PC-3 (cell line): ENCODE data around the gene GZMB. TPM values are rescaled to one million over a fixed set of nuclear protein-coding genes. Genes with fewer than 3 reads are reported as not detected.
"Not testable (repeated sequence)": the region's sequence is repeated elsewhere in the genome, so short reads cannot be mapped to it uniquely, and the experiment has no call there.

Experiments
- ATAC-seq: fragments of 200-7000 bp; cut with Tn5 transposase; 2 replicates; pipeline ENCODE4 v1.9.1; 2020; ENCODE audit warnings: mild to moderate bottlenecking, moderate library complexity
- BruUV-seq: library from RNA; stranded (reverse); fragments of 400-500 nt; replicated peaks from 2 replicates; lab custom pipeline; 2021; lab: Mats Ljungman, UMichigan
- CTCF ChIA-PET: fragments of 300-600 bp; sonication (Branson Sonifier 250); formaldehyde crosslinking; loops from one replicate; lab custom pipeline; 2022; ENCODE audit warnings: antibody characterized with exemption; lab: Charles Lee
- POLR2A ChIA-PET: fragments of 300-600 bp; sonication (Branson Sonifier 250); formaldehyde crosslinking; loops from one replicate; lab custom pipeline; 2022; ENCODE audit warnings: antibody characterized with exemption; ENCODE audit not compliant: unreplicated experiment; lab: Charles Lee
- DNase-seq: peaks from one replicate; pipeline ENCODE4 v3.0.0-alpha.2; 2015
- H2AFZ ChIP-seq: fragments of 300-600 bp; sonication (generic); 2 replicates; pipeline ENCODE4 v1.6.0; 2016; ENCODE audit warnings: antibody characterized with exemption, low read length
- H3F3A ChIP-seq: fragments of 300-600 bp; sonication (generic); one replicate; pipeline ENCODE4 v1.6.0; 2017; ENCODE audit warnings: antibody characterized with exemption, low read length, control low read depth, mild to moderate bottlenecking; ENCODE audit not compliant: unreplicated experiment
- H3K27ac ChIP-seq: fragments of 300-600 bp; sonication (generic); 2 replicates; pipeline ENCODE4 v1.5.1; 2016; ENCODE audit warnings: mild to moderate bottlenecking, low read length
- H3K27me3 ChIP-seq: fragments of 300-600 bp; sonication (generic); 2 replicates; pipeline ENCODE4 v1.6.1; 2016; ENCODE audit warnings: low read length, mixed read lengths
- H3K36me3 ChIP-seq: fragments of 300-600 bp; sonication (generic); 2 replicates; pipeline ENCODE4 v1.6.1; 2016; ENCODE audit warnings: low read depth, mixed run types, low read length, mixed read lengths
- H3K4me1 ChIP-seq: fragments of 300-600 bp; sonication (generic); 2 replicates; pipeline ENCODE4 v1.5.1; 2016; ENCODE audit warnings: low read length; ENCODE audit not compliant: insufficient read depth
- H3K4me2 ChIP-seq: fragments of 300-600 bp; sonication (generic); 2 replicates; pipeline ENCODE4 v1.6.0; 2016; ENCODE audit warnings: low read length
- H3K4me3 ChIP-seq: fragments of 300-600 bp; sonication (generic); 2 replicates; pipeline ENCODE4 v1.5.1; 2016; ENCODE audit warnings: mild to moderate bottlenecking, low read length, mixed read lengths
- H3K79me2 ChIP-seq: fragments of 300-600 bp; sonication (generic); 2 replicates; pipeline ENCODE4 v1.6.1; 2017; ENCODE audit warnings: low read length, mixed read lengths
- H3K9ac ChIP-seq: fragments of 300-600 bp; sonication (generic); 2 replicates; pipeline ENCODE4 v1.6.0; 2016; ENCODE audit warnings: mild to moderate bottlenecking, low read length
- H3K9me2 ChIP-seq: fragments of 300-600 bp; sonication (generic); replicated peaks from 2 replicates; pipeline ENCODE4 v1.6.1; 2016; ENCODE audit warnings: mixed run types, low read length, mixed read lengths
- H3K9me3 ChIP-seq: fragments of 300-600 bp; sonication (generic); 2 replicates; pipeline ENCODE4 v1.6.1; 2016; ENCODE audit warnings: low read length, mixed read lengths
- H4K20me1 ChIP-seq: fragments of 300-600 bp; sonication (generic); 2 replicates; pipeline ENCODE4 v1.6.1; 2016; ENCODE audit warnings: low read length, mixed read lengths
- CTCF ChIP-seq: fragments of 300-600 bp; sonication (generic); conservative IDR thresholded peaks from 2 replicates; pipeline ENCODE4 v1.5.1; 2017; ENCODE audit warnings: antibody characterized with exemption, low read depth, mild to moderate bottlenecking, low read length
- EZH2 ChIP-seq: fragments of 300-600 bp; sonication (generic); IDR thresholded peaks from one replicate; pipeline ENCODE4 v1.6.1; 2017; ENCODE audit warnings: antibody characterized with exemption, mild to moderate bottlenecking, low read length; ENCODE audit not compliant: unreplicated experiment
- EZH2phosphoT487 ChIP-seq: fragments of 300-600 bp; sonication (generic); IDR thresholded peaks from 2 replicates; pipeline ENCODE4 v1.6.1; 2018; ENCODE audit warnings: mild to moderate bottlenecking, antibody characterized with exemption, low read length, borderline replicate concordance
- intact Hi-C: fragments of 100-400 bp; cut with micrococcal nuclease; formaldehyde crosslinking; loops from 2 replicates; pipeline ENCODE4 v1.9.0; 2023
- total RNA-seq: library from RNA; depleted of rRNA; stranded (reverse); fragments of >200 nt; gene quantifications from 2 replicates; pipeline ENCODE4 v1.2.3, GENCODE V29; 2014

The GZMB gene
- total RNA-seq, 1 experiment from 2014 or later = not detected

DNA sequence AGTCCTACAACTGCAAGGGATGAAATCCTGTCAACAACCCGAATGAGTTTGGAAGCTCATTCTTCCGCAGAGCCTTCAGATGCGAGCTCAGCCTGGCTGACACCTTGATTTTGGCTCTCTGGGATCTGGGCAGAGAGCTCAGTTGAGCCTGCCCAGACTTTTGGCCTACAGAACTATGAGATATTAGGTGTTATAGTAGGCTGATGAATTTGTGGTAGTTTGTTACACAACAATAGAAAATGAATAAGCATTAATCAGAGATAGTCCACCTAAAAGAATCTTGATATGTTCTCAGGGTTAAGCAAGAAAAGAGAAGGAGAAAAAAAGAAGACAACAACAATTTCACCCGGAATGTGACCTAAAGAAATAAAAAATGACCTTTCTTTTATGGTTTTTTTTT is 30.4 kb upstream of the GZMB start:
- no peak for ATAC-seq
- intact Hi-C loops = no loop called here
- no peaks in the 10 kb centered on the region for H3K9me2 ChIP-seq
- no peaks in the 10 kb centered on the region for H3K4me1 ChIP-seq
- no TSS peak for BruUV-seq
- no peak overlapping the region for H3K4me3 ChIP-seq
- H3K9me3 ChIP-seq = no peaks in the 10 kb centered on the region
- H3K79me2 ChIP-seq = no peaks in the 10 kb centered on the region
- H3K27ac ChIP-seq = no peak overlapping the region
- no peak for TF ChIP-seq EZH2phosphoT487
- TF ChIP-seq EZH2 = no peak
- no peak for TF ChIP-seq CTCF
- no peaks in the 10 kb centered on the region for H3F3A ChIP-seq
- no peak overlapping the region for H2AFZ ChIP-seq
- POLR2A ChIA-PET = no interaction called here
- no peak for DNase-seq
- no peak overlapping the region for H3K4me2 ChIP-seq
- H4K20me1 ChIP-seq = no peaks in the 10 kb centered on the region
- H3K27me3 ChIP-seq = no peaks in the 10 kb centered on the region
- no peak overlapping the region for H3K9ac ChIP-seq
- no peaks in the 10 kb centered on the region for H3K36me3 ChIP-seq
- CTCF ChIA-PET = no interaction called here

DNA sequence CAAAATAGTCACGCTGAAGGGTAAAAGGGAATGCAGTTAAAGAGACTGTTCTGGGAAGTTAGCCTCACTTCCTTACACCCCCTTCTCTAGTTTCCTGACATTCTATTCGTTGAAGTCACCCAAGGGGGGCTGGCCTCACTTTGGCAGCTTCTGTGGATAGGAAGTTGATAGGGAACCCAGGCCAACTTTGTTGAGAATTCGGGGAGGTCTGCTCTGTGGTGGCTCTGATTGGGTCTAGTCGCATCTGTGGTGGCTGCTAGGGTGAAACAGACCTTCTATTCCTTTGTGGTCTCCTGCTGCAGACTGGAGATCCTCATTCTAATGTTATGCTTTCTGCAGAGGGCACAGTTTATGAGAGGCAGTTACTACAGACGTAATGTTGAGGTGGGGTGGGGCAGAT is 28.8 kb upstream of the GZMB start:
- TF ChIP-seq CTCF (no peak), EZH2phosphoT487 (no peak), EZH2 (no peak)
- Histone ChIP-seq H3F3A (no peaks in the 10 kb centered on the region), H2AFZ (no peak overlapping the region), H3K4me2 (no peak overlapping the region), H3K79me2 (no peaks in the 10 kb centered on the region), H3K36me3 (no peaks in the 10 kb centered on the region), H3K9me3 (no peaks in the 10 kb centered on the region), H3K9me2 (no peaks in the 10 kb centered on the region), H3K4me3 (no peak overlapping the region), H3K4me1 (no peaks in the 10 kb centered on the region), H4K20me1 (no peaks in the 10 kb centered on the region), H3K9ac (no peak overlapping the region), H3K27ac (no peak overlapping the region), H3K27me3 (peaks cover 11% of the 10 kb centered on the region)
- DNase-seq (no peak), ATAC-seq (no peak)
- CTCF ChIA-PET = no interaction called here
- POLR2A ChIA-PET = no interaction called here
- no TSS peak for BruUV-seq
- intact Hi-C loops = no loop called here

GRCh38 chr14:24659916-24660570 is 26.1 kb upstream of the GZMB start:
- no peaks in the 10 kb centered on the region for H3K36me3 ChIP-seq
- H4K20me1 ChIP-seq = no peaks in the 10 kb centered on the region
- no peak overlapping the region for H2AFZ ChIP-seq
- DNase-seq (no peak), ATAC-seq (no peak)
- no peaks in the 10 kb centered on the region for H3K9me3 ChIP-seq
- TF ChIP-seq EZH2 = no peak
- TF ChIP-seq EZH2phosphoT487 = no peak
- no peak for TF ChIP-seq CTCF
- peaks cover 36% of the 10 kb centered on the region for H3K27me3 ChIP-seq
- H3K27ac ChIP-seq = no peak overlapping the region
- ChIA-PET POLR2A (no interaction called here), CTCF (no interaction called here)
- H3K4me1 ChIP-seq = no peaks in the 10 kb centered on the region
- no peaks in the 10 kb centered on the region for H3K9me2 ChIP-seq
- intact Hi-C loops = no loop called here
- no TSS peak for BruUV-seq
- no peaks in the 10 kb centered on the region for H3F3A ChIP-seq
- no peak overlapping the region for H3K9ac ChIP-seq
- no peak overlapping the region for H3K4me2 ChIP-seq
- no peak overlapping the region for H3K4me3 ChIP-seq
- H3K79me2 ChIP-seq = no peaks in the 10 kb centered on the region

- CTCF ChIA-PET, H3K27me3 ChIP-seq, H3K36me3 ChIP-seq, H3K9me2 ChIP-seq, intact Hi-C loops, H3K4me2 ChIP-seq, POLR2A ChIA-PET, H3K4me3 ChIP-seq, H3K79me2 ChIP-seq, H2AFZ ChIP-seq, H3K9ac ChIP-seq, H4K20me1 ChIP-seq, ATAC-seq, H3K27ac ChIP-seq, H3K9me3 ChIP-seq, H3K4me1 ChIP-seq, DNase-seq, BruUV-seq, H3F3A ChIP-seq: not testable (repeated sequence)
Measured at GRCh38 chr14:24648361-24648760, 14.4 kb upstream of the GZMB start.
